ENCODE results near the gene MFSD2A.

The MFSD2A gene

GRCh38 chr1:39936724-39937491, 18.0 kb upstream of the MFSD2A start:
- no peak overlapping the region for H4K8ac ChIP-seq (ENCODE audit: low read length)
- no peak overlapping the region for H2AK5ac ChIP-seq (ENCODE audit: low read length, severe bottlenecking)
- no peak for DNase-seq
- no peak overlapping the region for H2BK5ac ChIP-seq (ENCODE audit: low read depth, low read length, poor library complexity, severe bottlenecking)
- no peak overlapping the region for H4K91ac ChIP-seq (ENCODE audit: low read length)
- no peak overlapping the region for H2AFZ ChIP-seq (ENCODE audit: low read depth, low read length)
- no peaks in the 10 kb centered on the region for H3K9me3 ChIP-seq (ENCODE audit: control insufficient read depth, low read length)
- H3K9ac ChIP-seq (ENCODE audit: low read length), result no peak overlapping the region
- H2BK120ac ChIP-seq (ENCODE audit: low read depth, low read length), result no peak overlapping the region
- H2BK15ac ChIP-seq (ENCODE audit: low read depth, poor library complexity, severe bottlenecking), result no peak overlapping the region
- no peak overlapping the region for H3K4me2 ChIP-seq (ENCODE audit: low read length, poor library complexity, severe bottlenecking)
- no peaks in the 10 kb centered on the region for H3K4me1 ChIP-seq (ENCODE audit: control insufficient read depth, insufficient read depth, low read depth, low read length)
- H3K79me1 ChIP-seq (replicated peaks; ENCODE audit: low read length, poor library complexity, severe bottlenecking), result no peaks in the 10 kb centered on the region
- 100% methylated on average over 1 of the region's 2 CpGs for WGBS
- H3K36me3 ChIP-seq (ENCODE audit: control insufficient read depth in 1 of 2, insufficient read depth in 2 of 2, low read depth in 1 of 2, low read length in 2 of 2), result no peaks in the 10 kb centered on the region
- no peak overlapping the region for H3K4me3 ChIP-seq (ENCODE audit: insufficient read depth in 1 of 2, low read depth in 1 of 2, low read length in 2 of 2)
- H3K23ac ChIP-seq (ENCODE audit: low read length in 2 of 2), result no peak overlapping the region
- H3K27ac ChIP-seq (ENCODE audit: low read length, poor library complexity, severe bottlenecking), result no peak overlapping the region
- no peak overlapping the region for H2BK12ac ChIP-seq (ENCODE audit: low read length in 2 of 2)
- no peak overlapping the region for H3K14ac ChIP-seq (ENCODE audit: low read length in 2 of 2)
- H3K27me3 ChIP-seq (ENCODE audit: control insufficient read depth in 1 of 2, insufficient read depth in 1 of 2, low read length in 2 of 2), result peaks cover 1 to 33% of the 10 kb centered on the region in 2 experiments
- no peak overlapping the region for H3K4ac ChIP-seq (ENCODE audit: low read depth in 1 of 2, low read length in 2 of 2)
- H3K18ac ChIP-seq (ENCODE audit: low read depth in 1 of 2, low read length in 2 of 2), result no peak overlapping the region

GRCh38 chr1:39938856-39939255, 16.1 kb upstream of the MFSD2A start:
- no peak overlapping the region for H4K8ac ChIP-seq (ENCODE audit: low read length)
- H3K4me2 ChIP-seq (ENCODE audit: low read length, poor library complexity, severe bottlenecking), result no peak overlapping the region
- H4K91ac ChIP-seq (ENCODE audit: low read length), result no peak overlapping the region
- no peaks in the 10 kb centered on the region for H3K4me1 ChIP-seq (ENCODE audit: control insufficient read depth, insufficient read depth, low read depth, low read length)
- H3K18ac ChIP-seq (ENCODE audit: low read depth in 1 of 2, low read length in 2 of 2), result no peak overlapping the region
- no peak for DNase-seq
- peaks cover 16 to 50% of the 10 kb centered on the region in 2 experiments for H3K27me3 ChIP-seq (ENCODE audit: control insufficient read depth in 1 of 2, insufficient read depth in 1 of 2, low read length in 2 of 2)
- no peak overlapping the region for H3K14ac ChIP-seq (ENCODE audit: low read length in 2 of 2)
- H2BK120ac ChIP-seq (ENCODE audit: low read depth, low read length), result no peak overlapping the region
- no peak overlapping the region for H3K27ac ChIP-seq (ENCODE audit: low read length, poor library complexity, severe bottlenecking)
- H3K9ac ChIP-seq (ENCODE audit: low read length), result no peak overlapping the region
- no peaks in the 10 kb centered on the region for H3K9me3 ChIP-seq (ENCODE audit: control insufficient read depth, low read length)
- H3K4ac ChIP-seq (ENCODE audit: low read depth in 1 of 2, low read length in 2 of 2), result no peak overlapping the region
- no peak overlapping the region for H3K23ac ChIP-seq (ENCODE audit: low read length in 2 of 2)
- H3K79me1 ChIP-seq (replicated peaks; ENCODE audit: low read length, poor library complexity, severe bottlenecking), result no peaks in the 10 kb centered on the region
- H2AFZ ChIP-seq (ENCODE audit: low read depth, low read length), result no peak overlapping the region
- H2BK15ac ChIP-seq (ENCODE audit: low read depth, poor library complexity, severe bottlenecking), result no peak overlapping the region
- H2BK12ac ChIP-seq (ENCODE audit: low read length in 2 of 2), result no peak overlapping the region
- H3K36me3 ChIP-seq (ENCODE audit: control insufficient read depth in 1 of 2, insufficient read depth in 2 of 2, low read depth in 1 of 2, low read length in 2 of 2), result no peaks in the 10 kb centered on the region
- H2BK5ac ChIP-seq (ENCODE audit: low read depth, low read length, poor library complexity, severe bottlenecking), result no peak overlapping the region
- no peak overlapping the region for H2AK5ac ChIP-seq (ENCODE audit: low read length, severe bottlenecking)
- H3K4me3 ChIP-seq (ENCODE audit: insufficient read depth in 1 of 2, low read depth in 1 of 2, low read length in 2 of 2), result no peak overlapping the region
- 96% methylated on average over 8 of the region's 8 CpGs for WGBS

DNA sequence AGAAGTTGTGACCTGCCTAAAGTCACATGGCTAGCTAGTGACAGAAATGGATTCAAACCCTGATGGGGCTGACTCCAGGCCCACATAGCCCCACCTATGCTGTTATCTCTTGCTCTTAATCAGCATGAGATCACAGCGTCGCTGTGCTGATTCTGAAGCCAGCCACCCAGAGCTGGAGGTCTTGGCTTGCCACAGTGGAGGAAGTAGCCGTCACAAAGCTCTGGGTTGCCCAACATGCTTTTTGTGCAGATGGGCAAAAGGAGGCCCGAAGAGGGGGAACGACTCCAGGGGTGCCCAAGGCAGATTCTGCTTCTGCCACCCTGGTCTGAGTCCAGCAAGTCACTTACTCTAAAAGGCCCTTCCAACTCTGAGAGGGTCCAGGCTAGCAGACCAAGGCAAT, 14.7 kb upstream of the MFSD2A start:
- Histone ChIP-seq H3K36me3 (ENCODE audit: control insufficient read depth in 1 of 2, insufficient read depth in 2 of 2, low read depth in 1 of 2, low read length in 2 of 2) (no peaks in the 10 kb centered on the region), H3K18ac (ENCODE audit: low read depth in 1 of 2, low read length in 2 of 2) (no peak overlapping the region), H3K79me1 (replicated peaks; ENCODE audit: low read length, poor library complexity, severe bottlenecking) (no peaks in the 10 kb centered on the region), H4K91ac (ENCODE audit: low read length) (no peak overlapping the region), H2AK5ac (ENCODE audit: low read length, severe bottlenecking) (no peak overlapping the region), H3K9me3 (ENCODE audit: control insufficient read depth, low read length) (no peaks in the 10 kb centered on the region), H2BK15ac (ENCODE audit: low read depth, poor library complexity, severe bottlenecking) (no peak overlapping the region), H3K14ac (ENCODE audit: low read length in 2 of 2) (no peak overlapping the region), H2BK120ac (ENCODE audit: low read depth, low read length) (no peak overlapping the region), H3K4me2 (ENCODE audit: low read length, poor library complexity, severe bottlenecking) (no peak overlapping the region), H3K4me1 (ENCODE audit: control insufficient read depth, insufficient read depth, low read depth, low read length) (no peaks in the 10 kb centered on the region), H3K23ac (ENCODE audit: low read length in 2 of 2) (no peak overlapping the region), H2BK5ac (ENCODE audit: low read depth, low read length, poor library complexity, severe bottlenecking) (no peak overlapping the region), H4K8ac (ENCODE audit: low read length) (no peak overlapping the region), H3K9ac (ENCODE audit: low read length) (no peak overlapping the region), H3K4me3 (ENCODE audit: insufficient read depth in 1 of 2, low read depth in 1 of 2, low read length in 2 of 2) (no peak overlapping the region), H3K27ac (ENCODE audit: low read length, poor library complexity, severe bottlenecking) (no peak overlapping the region), H3K27me3 (ENCODE audit: control insufficient read depth in 1 of 2, insufficient read depth in 1 of 2, low read length in 2 of 2) (peaks cover 21 to 44% of the 10 kb centered on the region in 2 experiments), H2AFZ (ENCODE audit: low read depth, low read length) (no peak overlapping the region), H2BK12ac (ENCODE audit: low read length in 2 of 2) (no peak overlapping the region), H3K4ac (ENCODE audit: low read depth in 1 of 2, low read length in 2 of 2) (no peak overlapping the region)
- DNase-seq, result no peak
- 56% methylated on average over 5 of the region's 5 CpGs for WGBS

- Histone ChIP-seq H4K8ac (ENCODE audit: low read length) (no peak overlapping the region), H3K23ac (ENCODE audit: low read length in 2 of 2) (no peak overlapping the region), H2AK5ac (ENCODE audit: low read length, severe bottlenecking) (no peak overlapping the region), H3K14ac (ENCODE audit: low read length in 2 of 2) (no peak overlapping the region), H3K4me1 (ENCODE audit: control insufficient read depth, insufficient read depth, low read depth, low read length) (no peaks in the 10 kb centered on the region), H3K4me3 (ENCODE audit: insufficient read depth in 1 of 2, low read depth in 1 of 2, low read length in 2 of 2) (no peak overlapping the region), H3K18ac (ENCODE audit: low read depth in 1 of 2, low read length in 2 of 2) (no peak overlapping the region), H3K36me3 (ENCODE audit: control insufficient read depth in 1 of 2, insufficient read depth in 2 of 2, low read depth in 1 of 2, low read length in 2 of 2) (no peaks in the 10 kb centered on the region), H2BK15ac (ENCODE audit: low read depth, poor library complexity, severe bottlenecking) (no peak overlapping the region), H4K91ac (ENCODE audit: low read length) (no peak overlapping the region), H3K4me2 (ENCODE audit: low read length, poor library complexity, severe bottlenecking) (no peak overlapping the region), H3K4ac (ENCODE audit: low read depth in 1 of 2, low read length in 2 of 2) (no peak overlapping the region), H2BK12ac (ENCODE audit: low read length in 2 of 2) (no peak overlapping the region), H3K27me3 (ENCODE audit: control insufficient read depth in 1 of 2, insufficient read depth in 1 of 2, low read length in 2 of 2) (peaks cover 21 to 44% of the 10 kb centered on the region in 2 experiments), H3K9ac (ENCODE audit: low read length) (no peak overlapping the region), H3K9me3 (ENCODE audit: control insufficient read depth, low read length) (no peaks in the 10 kb centered on the region), H2BK5ac (ENCODE audit: low read depth, low read length, poor library complexity, severe bottlenecking) (no peak overlapping the region), H3K27ac (ENCODE audit: low read length, poor library complexity, severe bottlenecking) (no peak overlapping the region), H3K79me1 (replicated peaks; ENCODE audit: low read length, poor library complexity, severe bottlenecking) (no peaks in the 10 kb centered on the region), H2BK120ac (ENCODE audit: low read depth, low read length) (no peak overlapping the region), H2AFZ (ENCODE audit: low read depth, low read length) (no peak overlapping the region)
- WGBS, result 87% methylated on average over 8 of the region's 9 CpGs
- no peak for DNase-seq
Observed at GRCh38 chr1:39940980-39941871, 13.7 kb upstream of the MFSD2A start.
